HL-60 (cell line): ENCODE data around the gene TRIM54.

Source experiments
- DNase-seq, 2 experiments: peaks; one replicate each; pipeline ENCODE4 v3.0.0-alpha.2; 2010 to 2020; ENCODE audit warnings: low read depth in 1 of 2, low spot score in 1 of 2
- H3K27ac ChIP-seq: fragments of 250-450 bp; sonication (Bioruptor Pico); replicated peaks from 2 replicates; pipeline ENCODE4 v1.5.1; 2020; ENCODE audit warnings: mild to moderate bottlenecking, moderate library complexity
- H3K27me3 ChIP-seq: fragments of 250-450 bp; sonication (Bioruptor Pico); 2 replicates; pipeline ENCODE4 v1.5.1; 2021; ENCODE audit warnings: mild to moderate bottlenecking, moderate library complexity; ENCODE audit not compliant: insufficient read depth, poor library complexity, severe bottlenecking
- H3K4me3 ChIP-seq: replicated peaks from 2 replicates; pipeline ENCODE4 v1.5.1; 2011; ENCODE audit warnings: mild to moderate bottlenecking, control low read depth, low read length; ENCODE audit not compliant: insufficient read depth
- GABPA ChIP-seq: IDR thresholded peaks from 2 replicates; pipeline ENCODE4 v1.6.1; 2012; ENCODE audit warnings: low read depth
- POLR2AphosphoS5 ChIP-seq: IDR thresholded peaks from 2 replicates; pipeline ENCODE4 v1.6.1; 2012; ENCODE audit warnings: low read depth
- SPI1 ChIP-seq: IDR thresholded peaks from 2 replicates; pipeline ENCODE4 v1.6.1; 2012; ENCODE audit warnings: low read depth, mild to moderate bottlenecking, borderline replicate concordance
- TF ChIP-seq, protein P1 (sequence below): IDR thresholded peaks from 2 replicates; pipeline ENCODE4 v1.6.1; 2012; ENCODE audit warnings: low read depth; ENCODE audit not compliant: insufficient replicate concordance
- TF ChIP-seq, protein P2 (sequence below): IDR thresholded peaks from one replicate; pipeline ENCODE4 v1.5.1; 2011; ENCODE audit warnings: low read length, control low read depth, inconsistent platforms; ENCODE audit not compliant: insufficient read depth

The TRIM54 gene

DNA sequence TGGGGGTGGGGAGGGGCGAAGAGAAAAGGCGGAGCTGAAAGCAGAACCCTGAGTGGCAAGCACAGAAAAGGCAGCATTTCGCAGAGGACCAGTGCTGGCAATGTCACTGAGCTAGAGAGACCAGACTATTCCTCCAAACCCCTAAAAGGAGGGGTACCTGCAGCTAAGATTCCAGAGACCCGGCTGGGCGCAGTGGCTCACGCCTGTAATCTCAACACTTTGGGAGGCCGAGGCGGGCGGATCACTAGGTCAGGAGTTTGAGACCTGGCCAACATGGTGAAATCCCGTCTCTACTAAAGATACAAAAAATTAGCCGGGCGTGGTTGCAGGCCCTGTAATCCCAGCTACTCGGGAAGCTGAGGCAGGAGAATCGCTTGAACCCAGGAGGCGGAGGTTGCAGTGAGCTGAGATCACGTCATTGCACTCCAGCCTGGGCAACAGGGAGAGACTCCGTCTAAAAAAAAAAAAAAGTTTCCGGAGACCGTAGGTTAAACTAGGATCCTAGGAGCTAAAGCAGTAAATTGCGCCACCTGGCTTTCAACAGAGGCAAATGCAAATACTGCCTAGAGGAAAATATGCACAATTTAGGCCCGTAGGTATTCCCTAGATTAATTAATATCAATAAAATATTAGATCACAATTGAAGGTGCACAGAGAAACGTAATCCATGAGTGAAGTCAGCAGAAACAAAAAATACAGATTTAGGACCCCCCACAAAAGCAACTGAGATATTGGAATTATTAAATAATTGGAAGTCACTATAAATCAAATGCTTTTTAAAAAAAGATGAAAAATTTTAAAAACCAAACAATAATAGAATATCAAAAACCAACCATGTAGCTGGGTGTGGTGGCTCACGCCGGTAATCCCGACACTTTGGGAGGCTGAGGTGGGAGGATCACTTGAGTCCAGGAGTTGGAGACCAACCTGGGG, 21.1 kb downstream of the TRIM54 start:
- TF ChIP-seq POLR2AphosphoS5 (no peak), GABPA (no peak)
- TF ChIP-seq, protein P1, sequence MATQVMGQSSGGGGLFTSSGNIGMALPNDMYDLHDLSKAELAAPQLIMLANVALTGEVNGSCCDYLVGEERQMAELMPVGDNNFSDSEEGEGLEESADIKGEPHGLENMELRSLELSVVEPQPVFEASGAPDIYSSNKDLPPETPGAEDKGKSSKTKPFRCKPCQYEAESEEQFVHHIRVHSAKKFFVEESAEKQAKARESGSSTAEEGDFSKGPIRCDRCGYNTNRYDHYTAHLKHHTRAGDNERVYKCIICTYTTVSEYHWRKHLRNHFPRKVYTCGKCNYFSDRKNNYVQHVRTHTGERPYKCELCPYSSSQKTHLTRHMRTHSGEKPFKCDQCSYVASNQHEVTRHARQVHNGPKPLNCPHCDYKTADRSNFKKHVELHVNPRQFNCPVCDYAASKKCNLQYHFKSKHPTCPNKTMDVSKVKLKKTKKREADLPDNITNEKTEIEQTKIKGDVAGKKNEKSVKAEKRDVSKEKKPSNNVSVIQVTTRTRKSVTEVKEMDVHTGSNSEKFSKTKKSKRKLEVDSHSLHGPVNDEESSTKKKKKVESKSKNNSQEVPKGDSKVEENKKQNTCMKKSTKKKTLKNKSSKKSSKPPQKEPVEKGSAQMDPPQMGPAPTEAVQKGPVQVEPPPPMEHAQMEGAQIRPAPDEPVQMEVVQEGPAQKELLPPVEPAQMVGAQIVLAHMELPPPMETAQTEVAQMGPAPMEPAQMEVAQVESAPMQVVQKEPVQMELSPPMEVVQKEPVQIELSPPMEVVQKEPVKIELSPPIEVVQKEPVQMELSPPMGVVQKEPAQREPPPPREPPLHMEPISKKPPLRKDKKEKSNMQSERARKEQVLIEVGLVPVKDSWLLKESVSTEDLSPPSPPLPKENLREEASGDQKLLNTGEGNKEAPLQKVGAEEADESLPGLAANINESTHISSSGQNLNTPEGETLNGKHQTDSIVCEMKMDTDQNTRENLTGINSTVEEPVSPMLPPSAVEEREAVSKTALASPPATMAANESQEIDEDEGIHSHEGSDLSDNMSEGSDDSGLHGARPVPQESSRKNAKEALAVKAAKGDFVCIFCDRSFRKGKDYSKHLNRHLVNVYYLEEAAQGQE = no peak
- TF ChIP-seq, protein P2, sequence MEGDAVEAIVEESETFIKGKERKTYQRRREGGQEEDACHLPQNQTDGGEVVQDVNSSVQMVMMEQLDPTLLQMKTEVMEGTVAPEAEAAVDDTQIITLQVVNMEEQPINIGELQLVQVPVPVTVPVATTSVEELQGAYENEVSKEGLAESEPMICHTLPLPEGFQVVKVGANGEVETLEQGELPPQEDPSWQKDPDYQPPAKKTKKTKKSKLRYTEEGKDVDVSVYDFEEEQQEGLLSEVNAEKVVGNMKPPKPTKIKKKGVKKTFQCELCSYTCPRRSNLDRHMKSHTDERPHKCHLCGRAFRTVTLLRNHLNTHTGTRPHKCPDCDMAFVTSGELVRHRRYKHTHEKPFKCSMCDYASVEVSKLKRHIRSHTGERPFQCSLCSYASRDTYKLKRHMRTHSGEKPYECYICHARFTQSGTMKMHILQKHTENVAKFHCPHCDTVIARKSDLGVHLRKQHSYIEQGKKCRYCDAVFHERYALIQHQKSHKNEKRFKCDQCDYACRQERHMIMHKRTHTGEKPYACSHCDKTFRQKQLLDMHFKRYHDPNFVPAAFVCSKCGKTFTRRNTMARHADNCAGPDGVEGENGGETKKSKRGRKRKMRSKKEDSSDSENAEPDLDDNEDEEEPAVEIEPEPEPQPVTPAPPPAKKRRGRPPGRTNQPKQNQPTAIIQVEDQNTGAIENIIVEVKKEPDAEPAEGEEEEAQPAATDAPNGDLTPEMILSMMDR = peak; percentile 74
- Histone ChIP-seq H3K4me3 (peak overlapping the region; percentile 23), H3K27ac (no peak overlapping the region), H3K27me3 (peaks cover 12% of the 10 kb centered on the region)
- peak; percentile 60 to 74 for DNase-seq

DNA sequence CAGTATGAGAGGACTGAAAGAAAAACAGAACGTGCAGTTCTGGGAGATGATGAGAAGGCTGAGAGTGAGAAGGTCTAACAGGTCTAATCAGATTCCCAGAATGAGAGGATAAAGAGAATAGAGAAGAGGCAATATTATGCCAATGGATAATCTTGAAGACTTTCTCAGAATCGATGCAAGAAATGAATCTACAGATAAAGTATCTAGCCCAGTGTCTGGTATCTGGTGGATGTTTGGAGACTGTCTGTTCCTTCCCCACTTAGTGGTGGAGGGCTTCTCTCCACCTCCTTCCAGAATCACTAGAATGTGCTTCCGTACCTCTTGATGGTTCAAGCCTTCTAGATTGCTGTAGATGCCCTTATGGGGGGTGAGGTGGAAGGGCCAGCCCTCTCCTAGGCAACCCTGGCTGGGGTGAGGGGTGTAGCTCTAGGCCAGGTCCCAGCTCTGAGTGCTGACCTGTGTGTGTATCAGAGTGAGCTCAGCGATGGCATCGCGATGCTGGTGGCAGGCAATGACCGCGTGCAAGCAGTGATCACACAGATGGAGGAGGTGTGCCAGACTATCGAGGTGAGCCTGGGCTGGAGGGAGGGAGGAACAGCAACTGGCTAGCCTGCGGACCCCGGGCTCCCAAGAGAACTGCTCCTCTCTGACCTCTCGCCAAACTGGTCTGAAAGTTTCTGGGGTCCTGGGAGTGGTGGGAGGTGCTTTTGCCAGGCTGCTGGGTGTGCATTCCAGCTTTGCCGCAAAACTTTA, 22.4 kb downstream of the TRIM54 start:
- Histone ChIP-seq H3K27ac (no peak overlapping the region), H3K4me3 (no peak overlapping the region), H3K27me3 (peaks cover 12% of the 10 kb centered on the region)
- DNase-seq = no peak
- no peak for TF ChIP-seq SPI1
- no peak for TF ChIP-seq GABPA
- TF ChIP-seq, protein P2 = no peak
- TF ChIP-seq, protein P1 = no peak
- TF ChIP-seq POLR2AphosphoS5 = no peak

DNA sequence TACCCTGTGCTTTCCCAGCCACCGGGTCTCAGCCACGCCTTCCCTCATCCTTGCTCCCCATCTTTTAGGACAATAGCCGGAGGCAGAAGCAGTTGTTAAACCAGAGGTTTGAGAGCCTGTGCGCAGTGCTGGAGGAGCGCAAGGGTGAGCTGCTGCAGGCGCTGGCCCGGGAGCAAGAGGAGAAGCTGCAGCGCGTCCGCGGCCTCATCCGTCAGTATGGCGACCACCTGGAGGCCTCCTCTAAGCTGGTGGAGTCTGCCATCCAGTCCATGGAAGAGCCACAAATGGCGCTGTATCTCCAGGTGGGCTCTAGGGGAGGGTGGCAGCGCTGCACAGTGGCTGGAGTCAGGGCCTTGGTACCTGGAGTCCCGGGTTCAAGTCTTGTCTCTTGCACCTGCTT, 23.3 kb downstream of the TRIM54 start:
- Histone ChIP-seq H3K27me3 (peaks cover 12% of the 10 kb centered on the region), H3K27ac (no peak overlapping the region), H3K4me3 (no peak overlapping the region)
- DNase-seq = no peak
- TF ChIP-seq, protein P2 = no peak
- no peak for TF ChIP-seq POLR2AphosphoS5
- no peak for TF ChIP-seq SPI1
